HepG2 (cell line): ENCODE measurements around the gene MITF.

Source experiments
- CEBPB ChIP-seq: IDR thresholded peaks from 2 replicates; pipeline ENCODE4 v1.6.1; 2011; ENCODE audit warnings: low read depth, low read length, improper control_type of control experiment, borderline replicate concordance
- KAT2B ChIP-seq: fragments of 150-350 bp; IDR thresholded peaks from 2 replicates; pipeline ENCODE4 v1.6.1; 2014; ENCODE audit warnings: low read depth, low read length, borderline replicate concordance
- NFYB ChIP-seq: sonication (generic); formaldehyde crosslinking; IDR thresholded peaks from 2 replicates; pipeline ENCODE4 v1.4.0; 2020; ENCODE audit warnings: missing genetic modification reagents
- TF ChIP-seq, protein P1 (sequence below): sonication (generic); formaldehyde crosslinking; IDR thresholded peaks from 2 replicates; pipeline ENCODE4 v1.5.0; 2020; ENCODE audit warnings: mild to moderate bottlenecking, missing genetic modification reagents, moderate library complexity
- TF ChIP-seq, protein P2 (sequence below): IDR thresholded peaks from 2 replicates; pipeline ENCODE4 v1.6.1; 2016
- TF ChIP-seq, protein P3 (sequence below): sonication (generic); formaldehyde crosslinking; IDR thresholded peaks from 2 replicates; pipeline ENCODE4 v1.4.0; 2020; ENCODE audit warnings: missing genetic modification reagents

DNA sequence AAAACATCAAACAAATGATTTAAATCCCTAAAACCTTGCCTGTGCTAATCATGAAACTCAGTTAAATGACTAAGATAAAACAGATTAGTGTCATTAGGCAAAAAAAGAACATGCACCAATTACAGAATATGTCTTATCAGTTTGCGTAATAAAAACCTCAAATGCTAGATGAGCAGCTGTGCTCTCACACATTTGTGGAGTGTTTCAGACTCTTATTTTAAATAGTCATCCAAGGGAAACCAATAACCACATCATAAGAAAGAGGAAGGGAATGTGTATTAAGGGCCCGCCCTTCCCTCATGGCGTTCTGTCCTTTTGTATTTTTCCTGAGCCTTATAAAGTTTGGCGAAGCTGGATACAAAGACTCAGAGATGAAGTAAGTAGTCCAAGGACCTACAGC, 266.8 kb downstream of the MITF start:
- TF ChIP-seq, protein P1, sequence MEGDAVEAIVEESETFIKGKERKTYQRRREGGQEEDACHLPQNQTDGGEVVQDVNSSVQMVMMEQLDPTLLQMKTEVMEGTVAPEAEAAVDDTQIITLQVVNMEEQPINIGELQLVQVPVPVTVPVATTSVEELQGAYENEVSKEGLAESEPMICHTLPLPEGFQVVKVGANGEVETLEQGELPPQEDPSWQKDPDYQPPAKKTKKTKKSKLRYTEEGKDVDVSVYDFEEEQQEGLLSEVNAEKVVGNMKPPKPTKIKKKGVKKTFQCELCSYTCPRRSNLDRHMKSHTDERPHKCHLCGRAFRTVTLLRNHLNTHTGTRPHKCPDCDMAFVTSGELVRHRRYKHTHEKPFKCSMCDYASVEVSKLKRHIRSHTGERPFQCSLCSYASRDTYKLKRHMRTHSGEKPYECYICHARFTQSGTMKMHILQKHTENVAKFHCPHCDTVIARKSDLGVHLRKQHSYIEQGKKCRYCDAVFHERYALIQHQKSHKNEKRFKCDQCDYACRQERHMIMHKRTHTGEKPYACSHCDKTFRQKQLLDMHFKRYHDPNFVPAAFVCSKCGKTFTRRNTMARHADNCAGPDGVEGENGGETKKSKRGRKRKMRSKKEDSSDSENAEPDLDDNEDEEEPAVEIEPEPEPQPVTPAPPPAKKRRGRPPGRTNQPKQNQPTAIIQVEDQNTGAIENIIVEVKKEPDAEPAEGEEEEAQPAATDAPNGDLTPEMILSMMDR = no peak
- TF ChIP-seq NFYB (no peak), KAT2B (no peak), CEBPB (no peak)
- TF ChIP-seq, protein P2, sequence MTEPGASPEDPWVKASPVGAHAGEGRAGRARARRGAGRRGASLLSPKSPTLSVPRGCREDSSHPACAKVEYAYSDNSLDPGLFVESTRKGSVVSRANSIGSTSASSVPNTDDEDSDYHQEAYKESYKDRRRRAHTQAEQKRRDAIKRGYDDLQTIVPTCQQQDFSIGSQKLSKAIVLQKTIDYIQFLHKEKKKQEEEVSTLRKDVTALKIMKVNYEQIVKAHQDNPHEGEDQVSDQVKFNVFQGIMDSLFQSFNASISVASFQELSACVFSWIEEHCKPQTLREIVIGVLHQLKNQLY = no peak
- TF ChIP-seq, protein P3, sequence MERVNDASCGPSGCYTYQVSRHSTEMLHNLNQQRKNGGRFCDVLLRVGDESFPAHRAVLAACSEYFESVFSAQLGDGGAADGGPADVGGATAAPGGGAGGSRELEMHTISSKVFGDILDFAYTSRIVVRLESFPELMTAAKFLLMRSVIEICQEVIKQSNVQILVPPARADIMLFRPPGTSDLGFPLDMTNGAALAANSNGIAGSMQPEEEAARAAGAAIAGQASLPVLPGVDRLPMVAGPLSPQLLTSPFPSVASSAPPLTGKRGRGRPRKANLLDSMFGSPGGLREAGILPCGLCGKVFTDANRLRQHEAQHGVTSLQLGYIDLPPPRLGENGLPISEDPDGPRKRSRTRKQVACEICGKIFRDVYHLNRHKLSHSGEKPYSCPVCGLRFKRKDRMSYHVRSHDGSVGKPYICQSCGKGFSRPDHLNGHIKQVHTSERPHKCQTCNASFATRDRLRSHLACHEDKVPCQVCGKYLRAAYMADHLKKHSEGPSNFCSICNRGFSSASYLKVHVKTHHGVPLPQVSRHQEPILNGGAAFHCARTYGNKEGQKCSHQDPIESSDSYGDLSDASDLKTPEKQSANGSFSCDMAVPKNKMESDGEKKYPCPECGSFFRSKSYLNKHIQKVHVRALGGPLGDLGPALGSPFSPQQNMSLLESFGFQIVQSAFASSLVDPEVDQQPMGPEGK (CRISPR knock-in tag) = no peak
